Activated B cell treated with CpG ODN at 0.5 μM for 24 hours (primary cell): Measurements from ENCODE around the gene FRY. TPM values are rescaled to one million over a fixed set of nuclear protein-coding genes. Genes with fewer than 3 reads are reported as not detected.
"Not testable (repeated sequence)": the region's sequence is repeated elsewhere in the genome, so short reads cannot be mapped to it uniquely, and the experiment has no call there.

ENCODE experiments used
- ATAC-seq: fragments of 200-7000 bp; cut with Tn5 transposase; one replicate; pipeline ENCODE4 v1.10.0; 2021; ENCODE audit warnings: low read depth, mild to moderate bottlenecking, moderate library complexity
- CTCF ChIA-PET: fragments of 350-600 bp; sonication (Branson Sonifier 250); formaldehyde crosslinking; loops from one replicate; lab custom pipeline; 2021; ENCODE audit warnings: antibody characterized with exemption; lab: Charles Lee
- POLR2A ChIA-PET: fragments of 350-600 bp; sonication (Branson Sonifier 250); formaldehyde crosslinking; loops from one replicate; lab custom pipeline; 2021; ENCODE audit warnings: antibody characterized with exemption; lab: Charles Lee
- DNase-seq: peaks from one replicate; pipeline ENCODE4 v3.0.0; 2022
- H3K27ac Mint-ChIP-seq: one replicate; pipeline ENCODE4 v1.8.0; 2020; ENCODE audit warnings: mixed read lengths
- H3K27me3 Mint-ChIP-seq: one replicate; pipeline ENCODE4 v1.8.0; 2021; ENCODE audit warnings: mixed read lengths
- H3K36me3 Mint-ChIP-seq: one replicate; pipeline ENCODE4 v1.8.0; 2021; ENCODE audit warnings: low read depth, mixed read lengths
- H3K4me1 Mint-ChIP-seq: one replicate; pipeline ENCODE4 v1.8.0; 2021; ENCODE audit warnings: mixed read lengths
- H3K4me3 Mint-ChIP-seq: one replicate; pipeline ENCODE4 v1.8.0; 2020; ENCODE audit warnings: mild to moderate bottlenecking, mixed read lengths
- H3K9me3 Mint-ChIP-seq: one replicate; pipeline ENCODE4 v1.8.0; 2020; ENCODE audit warnings: mixed read lengths
- CTCF ChIP-seq: fragments of 200-600 bp; IDR thresholded peaks from one replicate; pipeline ENCODE4 v1.8.0; 2022; ENCODE audit warnings: antibody characterized with exemption, mild to moderate bottlenecking
- intact Hi-C: fragments of 100-400 bp; cut with micrococcal nuclease; formaldehyde crosslinking; loops from one replicate; pipeline ENCODE4 v1.15.1; 2024
- total RNA-seq: library from RNA; stranded (reverse); gene quantifications from 2 replicates; pipeline ENCODE4 v1.2.3, GENCODE V29; 2022

FRY gene
- 4.7 and 4.8 TPM in 2 replicates for total RNA-seq

GRCh38 chr13:32031025-32031814 is at the start of gene FRY:
Gene FRY (plus strand): TSS chr13:32031774. CDS start chr13:32031796, 22 bp downstream.
- DNase-seq, result peak; percentile 42
- H3K4me1 Mint-ChIP-seq, result peaks cover 26% of the 10 kb centered on the region
- H3K27me3 Mint-ChIP-seq, result peaks cover 7% of the 10 kb centered on the region
- H3K4me3 Mint-ChIP-seq, result peak within 1 kb of the TSS; percentile 94
- ChIA-PET CTCF (no interaction called here), POLR2A (interaction anchor here (1.6 to 3.3 kb wide), 2 partner anchors 10 to 284 kb away, joined by 10 to 13 read pairs; partner anchors contain the start of genes BRCA2 and ZAR1L)
- no peak for TF ChIP-seq CTCF
- no peaks in the 10 kb centered on the region for H3K9me3 Mint-ChIP-seq
- peak; percentile 75 for ATAC-seq
- no peaks in the 10 kb centered on the region for H3K36me3 Mint-ChIP-seq
- H3K27ac Mint-ChIP-seq, result peak within 1 kb of the TSS; percentile 61
- intact Hi-C loops, result loop anchor here (1.0 to 10.0 kb wide), 6 partner anchors 8 to 1514 kb away; partner anchors contain the start of genes BRCA2, N4BP2L1 and ZAR1L

GRCh38 chr13:31982124-31982523 is 49.5 kb upstream of the FRY start:
- no peak for TF ChIP-seq CTCF
- Mint-ChIP-seq H3K27ac (no peak overlapping the region), H3K4me3 (no peak overlapping the region), H3K36me3 (no peaks in the 10 kb centered on the region), H3K27me3 (no peaks in the 10 kb centered on the region), H3K9me3 (no peaks in the 10 kb centered on the region), H3K4me1 (peaks cover 2% of the 10 kb centered on the region)
- intact Hi-C loops, result no loop called here
- ATAC-seq (no peak), DNase-seq (no peak)
- CTCF ChIA-PET, result interaction anchor here (0.8 kb wide), 1 partner anchor 63 kb away, joined by 3 read pairs; no protein-coding TSS in a partner anchor
- POLR2A ChIA-PET, result no interaction called here

- no peaks in the 10 kb centered on the region for H3K36me3 Mint-ChIP-seq
- H3K9me3 Mint-ChIP-seq, result no peaks in the 10 kb centered on the region
- no peak overlapping the region for H3K4me3 Mint-ChIP-seq
- TF ChIP-seq CTCF, result no peak
- H3K4me1 Mint-ChIP-seq, result peaks cover 6% of the 10 kb centered on the region
- ChIA-PET CTCF (no interaction called here), POLR2A (no interaction called here)
- DNase-seq (no peak), ATAC-seq (no peak)
- intact Hi-C loops, result no loop called here
- H3K27me3 Mint-ChIP-seq, result no peaks in the 10 kb centered on the region
- no peak overlapping the region for H3K27ac Mint-ChIP-seq
Measured at GRCh38 chr13:31982540-31982939, 49.0 kb upstream of the FRY start.

- H3K9me3 Mint-ChIP-seq, intact Hi-C loops, DNase-seq, H3K36me3 Mint-ChIP-seq, ATAC-seq, CTCF ChIA-PET, H3K4me1 Mint-ChIP-seq, H3K4me3 Mint-ChIP-seq, H3K27me3 Mint-ChIP-seq, H3K27ac Mint-ChIP-seq, POLR2A ChIA-PET: not testable (repeated sequence)
Measured at GRCh38 chr13:31983696-31984095, 47.9 kb upstream of the FRY start.

- CTCF ChIA-PET, H3K9me3 Mint-ChIP-seq, DNase-seq, POLR2A ChIA-PET, H3K27me3 Mint-ChIP-seq, H3K4me3 Mint-ChIP-seq, ATAC-seq, H3K4me1 Mint-ChIP-seq, intact Hi-C loops, H3K27ac Mint-ChIP-seq, H3K36me3 Mint-ChIP-seq: not testable (repeated sequence)
Measured at GRCh38 chr13:31984388-31984787, 47.2 kb upstream of the FRY start.
